ENCODE measurements around the gene LZIC. TPM values are rescaled to one million over a fixed set of nuclear protein-coding genes. Genes with fewer than 3 reads are reported as not detected.

Gene LZIC
- total and polyA plus RNA-seq, 2 of the 8 experiments (the other 6 are each of a cell fraction or from before 2014, with no cell fraction given): 4.8 to 20.3 TPM

DNA sequence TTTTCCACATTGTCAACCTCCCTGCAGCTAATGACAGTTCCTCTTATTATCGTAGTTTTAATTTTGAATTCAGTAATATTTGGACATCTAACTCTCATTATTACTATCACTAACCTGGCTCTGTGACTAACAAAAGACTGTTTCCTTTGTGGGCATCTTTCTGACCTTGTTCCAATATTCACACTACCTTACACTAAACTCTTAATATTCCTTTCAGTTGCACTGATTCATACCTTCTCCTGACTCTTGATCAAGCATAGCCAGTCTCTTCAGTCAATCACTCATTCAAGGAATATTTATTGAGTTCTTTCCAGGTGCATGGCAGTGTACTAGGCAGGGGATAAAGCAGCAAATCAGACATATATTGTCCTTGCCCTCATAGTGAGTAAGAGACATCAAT is 25.3 kb downstream of the LZIC start:
- Histone ChIP-seq H4K5ac (ENCODE audit: insufficient read length, low read depth, low read length) (no peak overlapping the region), H2BK15ac (ENCODE audit: low read length) (no peak overlapping the region), H2AFZ (ENCODE audit: low read length) (no peak overlapping the region), H3K4me2 (ENCODE audit: insufficient read depth in 1 of 2, low read depth in 2 of 2, low read length in 2 of 2) (no peak overlapping the region), H2BK5ac (ENCODE audit: low read depth, low read length) (no peak overlapping the region), H3K4me1 (replicated peaks in 1 of 4; ENCODE audit: control insufficient read depth in 3 of 4, insufficient read depth in 4 of 4, low read length in 3 of 4) (peaks cover 0 to 7% (median 6%) of the 10 kb centered on the region in 4 experiments; a peak in 4 of 7 replicates), H3K14ac (ENCODE audit: insufficient read length) (no peak overlapping the region), H3K9ac (replicated peaks in 1 of 4; ENCODE audit: extremely low read depth in 1 of 4, low read depth in 3 of 4, low read length in 3 of 4) (no peak overlapping the region), H3K23ac (ENCODE audit: insufficient read length) (no peak overlapping the region), H3K36me3 (ENCODE audit: control insufficient read depth in 2 of 4, insufficient read depth in 4 of 4, low read length in 3 of 4) (no peaks in the 10 kb centered on the region), H2AK5ac (ENCODE audit: low read depth, low read length) (no peak overlapping the region), H3K9me3 (ENCODE audit: insufficient read depth in 2 of 2, low read depth in 1 of 2, low read length in 1 of 2) (no peaks in the 10 kb centered on the region), H4K8ac (ENCODE audit: extremely low read depth, insufficient read depth, low read length) (no peak overlapping the region), H3K27me3 (replicated peaks in 1 of 4; ENCODE audit: control insufficient read depth in 3 of 4, extremely low read depth in 1 of 4, insufficient read depth in 3 of 4, low read length in 3 of 4) (no peaks in the 10 kb centered on the region), H4K91ac (replicated peaks; ENCODE audit: insufficient read length, low read length) (no peak overlapping the region), H3K4me3 (ENCODE audit: extremely low read depth in 1 of 4, insufficient read depth in 2 of 4, low read depth in 3 of 4, low read length in 4 of 4) (no peak overlapping the region), H3K4ac (replicated peaks; ENCODE audit: insufficient read length, low read depth, low read length) (no peak overlapping the region), H2BK120ac (replicated peaks; ENCODE audit: low read depth, low read length) (no peak overlapping the region), H3K56ac (replicated peaks; ENCODE audit: insufficient read length, low read depth, low read length) (no peak overlapping the region), H2BK12ac (ENCODE audit: low read depth, low read length) (no peak overlapping the region), H3K27ac (ENCODE audit: low read depth, low read length) (no peak overlapping the region), H3K79me2 (ENCODE audit: control insufficient read depth in 1 of 2, insufficient read depth in 2 of 2, low read length in 2 of 2) (no peaks in the 10 kb centered on the region), H4K20me1 (replicated peaks in 1 of 2; ENCODE audit: control insufficient read depth in 1 of 2, insufficient read depth in 2 of 2, low read length in 2 of 2) (no peaks in the 10 kb centered on the region), H2BK20ac (ENCODE audit: low read length) (no peak overlapping the region), H3K18ac (ENCODE audit: extremely low read depth, low read length) (no peak overlapping the region), H3K23me2 (ENCODE audit: low read depth, low read length) (no peaks in the 10 kb centered on the region), H3K79me1 (ENCODE audit: low read depth, low read length) (no peaks in the 10 kb centered on the region)
- ChIA-PET CTCF (ENCODE audit: partially characterized antibody) (interaction anchor here (1.5 to 2.3 kb wide), 3 partner anchors 23 to 43 kb away, joined by 4 to 8 read pairs (median 5); no protein-coding TSS in a partner anchor), POLR2A (ENCODE audit: partially characterized antibody) (no interaction called here)
- DNase-seq (ENCODE audit: low read depth in 1 of 2, low spot score in 2 of 2): no peak
- WGBS, 2 experiments (ENCODE audit: extremely low coverage in 1 of 2, insufficient coverage in 1 of 2, insufficient read length in 1 of 2, insufficient replicate concordance in 2 of 2, low coverage in 1 of 2, low lambda C conversion rate in 2 of 2, missing lambda C conversion rate in 1 of 2): 95% methylated on average over 1 of the region's 1 CpG; no CpG with 5 or more reads in 1 of the 2 experiments
- no peak for TF ChIP-seq NRF1 (IDR thresholded peaks at IDR 0.05; ENCODE audit: low read depth, low read length)
- no peak for TF ChIP-seq RXRA (IDR thresholded peaks at IDR 0.05; ENCODE audit: insufficient read depth, low read depth, low read length)
- TF ChIP-seq MAX (IDR thresholded peaks at IDR 0.05): no peak
- TF ChIP-seq NANOG (IDR thresholded peaks at IDR 0.05; ENCODE audit: insufficient read depth, low read depth, low read length, poor library complexity, severe bottlenecking): no peak
- no peak for TF ChIP-seq TAF1 (IDR thresholded peaks at IDR 0.05; ENCODE audit: low read depth, low read length)
- no peak for TF ChIP-seq RNF2 (IDR thresholded peaks at IDR 0.05; ENCODE audit: borderline replicate concordance, low read depth, low read length, missing control alignments, poor library complexity, severe bottlenecking)
- TF ChIP-seq SIRT6 (IDR thresholded peaks at IDR 0.05; ENCODE audit: low read length): no peak
- TF ChIP-seq EZH2 (IDR thresholded peaks at IDR 0.05; ENCODE audit: low read depth, low read length, severe bottlenecking): no peak
- TF ChIP-seq JUN (IDR thresholded peaks at IDR 0.05; ENCODE audit: low read depth, low read length): no peak
- no peak for TF ChIP-seq SRF (IDR thresholded peaks at IDR 0.05; ENCODE audit: low read depth, low read length)
- no peak for FAIRE-seq
